Large intestine (tissue), 3 donors: ENCODE data around the gene PRDM1. TPM values are rescaled to one million over a fixed set of nuclear protein-coding genes. Genes with fewer than 3 reads are reported as not detected.
A peak's percentile ranks its signal among the peaks of the same experiment; 100 is the strongest.

ENCODE experiments used
- DNase-seq, 2 donors: peaks; one replicate each; pipeline versions ENCODE4 v3.0.0 to v3.0.0-alpha.2; 2013
- H3K27ac ChIP-seq: one replicate; pipeline ENCODE4 v1.5.1; 2013; ENCODE audit warnings: low read length
- H3K27me3 ChIP-seq: 2 replicates; pipeline ENCODE4 v1.6.1; 2013; ENCODE audit warnings: low read length; ENCODE audit not compliant: control insufficient read depth, insufficient read depth
- H3K36me3 ChIP-seq: 2 replicates; pipeline ENCODE4 v1.6.1; 2013; ENCODE audit warnings: low read length; ENCODE audit not compliant: control insufficient read depth, insufficient read depth
- H3K4me1 ChIP-seq: one replicate; pipeline ENCODE4 v1.6.1; 2013; ENCODE audit warnings: low read length; ENCODE audit not compliant: control insufficient read depth, insufficient read depth
- H3K4me3 ChIP-seq: one replicate; pipeline ENCODE4 v1.5.1; 2013; ENCODE audit warnings: low read length
- H3K9me3 ChIP-seq: one replicate; pipeline ENCODE4 v1.6.1; 2013; ENCODE audit warnings: mild to moderate bottlenecking, low read depth, low read length, moderate library complexity; ENCODE audit not compliant: control insufficient read depth
- WGBS: methylation state at CpG from one replicate; pipeline ENCODE4 v1.1.5; 2013; ENCODE audit warnings: low lambda C conversion rate; ENCODE audit not compliant: insufficient coverage; 5-methylcytosine and 5-hydroxymethylcytosine counted together
- polyA plus RNA-seq: library from polyadenylated mRNA; unstranded; fragments of 120-200 nt; gene quantifications from one replicate; pipeline ENCODE4 v1.2.1, GENCODE V29; 2013

PRDM1 gene
- polyA plus RNA-seq, 1 donor = 48.7 TPM

DNA sequence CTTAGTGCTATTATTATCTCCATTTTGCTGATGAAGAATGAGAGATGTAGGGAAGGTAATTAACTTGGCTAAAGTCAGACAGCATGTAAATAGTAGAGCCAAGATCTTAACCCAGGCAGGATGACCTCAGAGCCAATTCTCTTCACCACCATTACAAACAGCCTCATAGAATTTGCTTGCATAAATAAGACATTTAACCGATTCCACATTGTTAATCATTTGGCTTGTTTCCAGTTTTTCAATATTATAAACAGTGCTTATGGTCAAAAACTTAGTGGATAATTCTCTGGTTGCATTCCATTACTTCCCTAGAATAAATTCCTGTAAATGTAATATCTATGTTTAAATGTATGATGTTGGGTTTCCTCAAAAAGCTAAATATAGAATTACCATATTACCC lies 19.1 kb upstream of the PRDM1 start:
- H3K4me1 ChIP-seq = peaks cover 8% of the 10 kb centered on the region
- H3K9me3 ChIP-seq = no peaks in the 10 kb centered on the region
- no peak for DNase-seq
- H3K27me3 ChIP-seq = no peaks in the 10 kb centered on the region
- H3K27ac ChIP-seq = no peak overlapping the region
- peaks cover 40% of the 10 kb centered on the region for H3K36me3 ChIP-seq
- WGBS = 80% methylated on average over 1 of the region's 1 CpG
- no peak overlapping the region for H3K4me3 ChIP-seq

DNA sequence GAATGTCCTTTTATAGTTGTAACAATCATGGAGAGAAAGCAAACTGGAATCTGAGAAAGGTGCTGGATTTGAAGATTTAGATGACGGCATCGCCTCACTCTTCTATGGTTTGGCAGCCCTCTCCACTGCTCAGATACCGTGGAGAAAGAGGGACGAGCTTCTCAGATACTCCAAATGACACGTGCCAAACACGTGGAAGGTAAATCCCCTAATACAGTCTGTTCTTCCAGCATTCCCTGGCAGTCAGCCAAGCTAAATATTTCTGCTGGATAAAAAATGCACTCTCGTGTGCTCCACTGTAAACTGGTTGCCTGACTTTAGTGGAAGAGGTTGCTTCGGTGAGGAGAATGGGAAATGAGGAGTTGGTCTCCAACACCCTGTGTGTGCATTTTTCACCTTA lies 16.7 kb upstream of the PRDM1 start:
- Histone ChIP-seq H3K4me1 (peaks cover 8% of the 10 kb centered on the region), H3K36me3 (peaks cover 34% of the 10 kb centered on the region), H3K27ac (no peak overlapping the region), H3K4me3 (no peak overlapping the region), H3K27me3 (no peaks in the 10 kb centered on the region), H3K9me3 (no peaks in the 10 kb centered on the region)
- WGBS = no CpG with 5 or more reads among the region's 8 CpGs
- DNase-seq = peak; percentile 66 to 84

- H3K4me3 ChIP-seq = no peak overlapping the region
Observed at GRCh38 chr6:106070636-106071035, 15.5 kb upstream of the PRDM1 start.

DNA sequence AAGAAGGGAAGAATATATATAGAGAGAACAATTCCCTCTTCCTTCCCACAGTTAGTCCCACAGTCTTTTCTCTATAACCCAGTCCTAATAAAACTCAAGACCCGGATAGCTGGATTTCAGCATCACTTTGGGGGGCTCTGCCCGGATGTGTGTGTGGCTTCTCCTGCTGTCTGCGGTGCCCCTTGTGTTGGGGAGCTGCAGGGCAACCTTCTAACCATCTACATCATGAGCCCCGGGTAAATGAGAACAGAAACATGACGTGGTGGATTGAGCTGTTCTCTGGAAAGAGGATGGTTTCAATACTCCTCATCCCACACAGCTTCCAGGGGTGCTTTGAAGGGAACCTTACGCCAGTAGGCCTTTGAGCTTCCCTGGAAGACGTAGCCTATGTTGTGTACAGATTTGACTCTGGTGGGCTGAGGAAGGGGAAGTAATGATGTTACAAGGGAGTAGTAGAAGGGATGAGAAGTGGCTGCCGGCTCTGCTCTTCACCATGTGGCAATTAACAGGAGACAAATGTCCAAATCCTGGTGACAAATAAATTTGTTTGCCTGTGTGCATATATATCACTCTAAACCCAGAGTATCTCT lies 13.5 kb upstream of the PRDM1 start:
- no CpG with 5 or more reads among the region's 8 CpGs for WGBS
- Histone ChIP-seq H3K27ac (no peak overlapping the region), H3K9me3 (no peaks in the 10 kb centered on the region), H3K4me1 (peaks cover 8% of the 10 kb centered on the region), H3K4me3 (no peak overlapping the region), H3K27me3 (no peaks in the 10 kb centered on the region), H3K36me3 (peaks cover 28% of the 10 kb centered on the region)
- DNase-seq = no peak

More at GRCh38 chr6:106070636-106071035, 15.5 kb upstream of the PRDM1 start:
- no peaks in the 10 kb centered on the region for H3K27me3 ChIP-seq
- H3K36me3 ChIP-seq = peaks cover 27% of the 10 kb centered on the region
- no peak for DNase-seq
- peaks cover 8% of the 10 kb centered on the region for H3K4me1 ChIP-seq
- no CpG with 5 or more reads among the region's 1 CpG for WGBS
- H3K9me3 ChIP-seq = no peaks in the 10 kb centered on the region
- H3K27ac ChIP-seq = no peak overlapping the region

GRCh38 chr6:106074146-106074545 lies 12.0 kb upstream of the PRDM1 start:
- Histone ChIP-seq H3K9me3 (no peaks in the 10 kb centered on the region), H3K27me3 (no peaks in the 10 kb centered on the region), H3K36me3 (peaks cover 32% of the 10 kb centered on the region), H3K4me3 (no peak overlapping the region), H3K27ac (no peak overlapping the region), H3K4me1 (peaks cover 8% of the 10 kb centered on the region)
- WGBS = 100% methylated on average over 2 of the region's 3 CpGs
- DNase-seq = no peak

DNA sequence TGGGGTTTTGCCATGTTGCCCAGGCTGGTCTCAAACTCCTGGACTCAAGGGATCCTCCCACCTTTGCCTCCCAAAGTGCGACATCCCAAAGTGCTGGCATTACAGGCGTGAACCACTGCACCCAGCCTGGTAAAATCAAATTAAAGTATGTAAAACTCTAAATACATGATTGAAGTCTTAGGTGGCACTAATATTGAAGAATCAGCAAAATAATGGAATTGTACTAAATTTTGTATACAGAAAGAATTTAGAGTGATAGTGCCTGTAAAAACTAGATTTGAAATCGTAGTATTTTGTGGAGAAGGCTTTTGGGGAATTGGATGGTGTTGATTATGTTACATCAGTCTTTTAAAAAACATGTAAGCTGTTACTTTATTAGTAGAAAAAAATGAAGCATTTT lies 10.0 kb upstream of the PRDM1 start:
- no peak overlapping the region for H3K27ac ChIP-seq
- H3K9me3 ChIP-seq = no peaks in the 10 kb centered on the region
- no peak for DNase-seq
- H3K36me3 ChIP-seq = peaks cover 43% of the 10 kb centered on the region
- no peaks in the 10 kb centered on the region for H3K4me1 ChIP-seq
- no peak overlapping the region for H3K4me3 ChIP-seq
- no peaks in the 10 kb centered on the region for H3K27me3 ChIP-seq
- 100% methylated on average over 1 of the region's 3 CpGs for WGBS

DNA sequence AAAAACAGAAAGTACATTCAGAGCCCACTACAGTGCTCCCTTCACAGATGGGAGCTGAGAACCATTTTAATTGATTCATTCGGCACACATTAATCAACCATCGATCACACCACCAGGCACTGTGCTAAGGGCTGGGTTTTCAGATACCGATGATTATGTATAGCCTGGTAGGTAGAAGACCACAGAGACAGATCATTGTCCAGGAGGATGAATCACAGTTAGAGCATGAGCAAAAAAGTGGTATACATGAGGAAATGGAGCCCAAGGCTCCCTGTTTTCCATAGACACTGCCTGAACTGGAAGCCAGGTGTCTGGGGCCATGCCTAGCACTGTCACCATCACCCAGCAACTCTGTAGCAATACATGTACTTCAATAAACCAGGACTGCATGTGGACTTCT lies 9.0 kb upstream of the PRDM1 start:
- no peak for DNase-seq
- Histone ChIP-seq H3K9me3 (no peaks in the 10 kb centered on the region), H3K27ac (no peak overlapping the region), H3K4me3 (no peak overlapping the region), H3K36me3 (peaks cover 53% of the 10 kb centered on the region), H3K27me3 (no peaks in the 10 kb centered on the region), H3K4me1 (no peaks in the 10 kb centered on the region)
- WGBS = no CpG with 5 or more reads among the region's 3 CpGs

DNA sequence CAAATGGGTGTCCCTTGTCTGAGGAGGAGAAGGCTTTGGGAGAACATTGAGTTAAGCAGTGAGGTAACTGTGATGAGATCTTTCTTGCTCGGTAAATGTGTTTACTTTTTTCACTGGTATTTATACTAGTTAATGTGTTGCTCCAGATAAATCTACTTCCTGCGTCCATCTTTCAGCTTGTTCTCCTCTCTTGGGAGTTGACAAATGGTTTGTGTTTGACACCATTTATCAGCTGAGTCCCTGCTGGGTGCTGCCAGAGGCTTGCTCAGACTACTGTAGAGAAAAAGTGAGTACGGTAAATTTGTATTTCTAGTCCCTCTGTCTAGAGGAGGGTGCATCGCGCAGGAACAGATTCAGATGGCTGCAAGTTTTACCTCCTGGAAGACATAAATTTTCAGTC lies 8.3 kb upstream of the PRDM1 start:
- Histone ChIP-seq H3K9me3 (no peaks in the 10 kb centered on the region), H3K4me3 (no peak overlapping the region), H3K36me3 (peaks cover 53% of the 10 kb centered on the region), H3K4me1 (no peaks in the 10 kb centered on the region), H3K27ac (no peak overlapping the region), H3K27me3 (no peaks in the 10 kb centered on the region)
- no peak for DNase-seq
- 44% methylated on average over 2 of the region's 5 CpGs for WGBS

DNA sequence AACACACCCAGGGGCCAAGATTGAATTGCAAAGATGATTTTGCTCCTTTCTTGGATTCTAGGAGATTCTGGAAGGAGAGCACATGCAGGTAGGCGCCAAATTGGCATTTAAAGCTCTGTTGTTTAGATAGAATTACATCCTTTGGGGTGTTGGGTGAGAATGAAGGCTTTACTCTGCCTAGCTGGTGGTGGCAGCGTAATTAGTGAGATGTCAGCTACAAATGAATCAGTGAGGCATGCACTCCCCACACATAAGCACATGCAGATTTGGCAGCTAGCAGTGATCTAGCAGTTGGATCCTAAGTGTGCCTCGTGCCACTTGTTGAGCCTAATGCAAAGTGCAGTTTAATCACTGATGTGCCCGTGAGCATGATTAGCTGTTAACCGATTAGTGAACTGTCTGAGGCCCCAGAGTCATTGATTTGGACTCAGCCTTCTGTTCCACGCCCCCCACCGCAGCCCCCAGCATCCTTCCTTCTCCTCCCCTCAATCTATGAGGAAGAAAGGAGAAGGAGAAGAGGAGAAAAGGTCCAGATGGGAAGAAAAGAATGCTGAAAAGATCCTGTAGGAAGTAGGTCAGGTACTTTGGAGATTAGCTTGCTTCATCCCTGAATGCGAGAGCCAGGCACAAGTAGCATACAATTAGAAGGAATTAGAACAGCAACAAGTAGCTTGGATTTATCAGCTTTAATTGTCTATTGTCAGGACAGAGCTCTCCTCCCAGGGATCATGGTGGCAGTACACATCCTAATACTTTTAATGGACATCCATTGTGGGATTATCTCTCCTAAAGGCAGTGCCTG lies 6.0 kb upstream of the PRDM1 start:
- H3K27me3 ChIP-seq = no peaks in the 10 kb centered on the region
- peaks cover 19% of the 10 kb centered on the region for H3K4me1 ChIP-seq
- WGBS = no CpG with 5 or more reads among the region's 8 CpGs
- no peak for DNase-seq
- H3K27ac ChIP-seq = no peak overlapping the region
- peaks cover 51% of the 10 kb centered on the region for H3K36me3 ChIP-seq
- H3K9me3 ChIP-seq = no peaks in the 10 kb centered on the region
- no peak overlapping the region for H3K4me3 ChIP-seq

GRCh38 chr6:106080763-106081095 lies 5.4 kb upstream of the PRDM1 start:
- H3K9me3 ChIP-seq = no peaks in the 10 kb centered on the region
- peaks cover 51% of the 10 kb centered on the region for H3K36me3 ChIP-seq
- peaks cover 22% of the 10 kb centered on the region for H3K4me1 ChIP-seq
- H3K27me3 ChIP-seq = no peaks in the 10 kb centered on the region
- H3K4me3 ChIP-seq = no peak overlapping the region
- no peak for DNase-seq
- no CpG with 5 or more reads among the region's 3 CpGs for WGBS
- H3K27ac ChIP-seq = no peak overlapping the region

- Histone ChIP-seq H3K4me1 (peaks cover 22% of the 10 kb centered on the region), H3K4me3 (no peak overlapping the region), H3K36me3 (peaks cover 49% of the 10 kb centered on the region), H3K27me3 (no peaks in the 10 kb centered on the region), H3K9me3 (no peaks in the 10 kb centered on the region), H3K27ac (no peak overlapping the region)
- WGBS = 86% methylated on average over 2 of the region's 4 CpGs
- no peak for DNase-seq
Observed at GRCh38 chr6:106081715-106082114, 4.4 kb upstream of the PRDM1 start.
